ENCODE measurements around the gene CDH22.
A peak's percentile ranks its signal among the peaks of the same experiment; 100 is the strongest.

CDH22 gene, protein sequence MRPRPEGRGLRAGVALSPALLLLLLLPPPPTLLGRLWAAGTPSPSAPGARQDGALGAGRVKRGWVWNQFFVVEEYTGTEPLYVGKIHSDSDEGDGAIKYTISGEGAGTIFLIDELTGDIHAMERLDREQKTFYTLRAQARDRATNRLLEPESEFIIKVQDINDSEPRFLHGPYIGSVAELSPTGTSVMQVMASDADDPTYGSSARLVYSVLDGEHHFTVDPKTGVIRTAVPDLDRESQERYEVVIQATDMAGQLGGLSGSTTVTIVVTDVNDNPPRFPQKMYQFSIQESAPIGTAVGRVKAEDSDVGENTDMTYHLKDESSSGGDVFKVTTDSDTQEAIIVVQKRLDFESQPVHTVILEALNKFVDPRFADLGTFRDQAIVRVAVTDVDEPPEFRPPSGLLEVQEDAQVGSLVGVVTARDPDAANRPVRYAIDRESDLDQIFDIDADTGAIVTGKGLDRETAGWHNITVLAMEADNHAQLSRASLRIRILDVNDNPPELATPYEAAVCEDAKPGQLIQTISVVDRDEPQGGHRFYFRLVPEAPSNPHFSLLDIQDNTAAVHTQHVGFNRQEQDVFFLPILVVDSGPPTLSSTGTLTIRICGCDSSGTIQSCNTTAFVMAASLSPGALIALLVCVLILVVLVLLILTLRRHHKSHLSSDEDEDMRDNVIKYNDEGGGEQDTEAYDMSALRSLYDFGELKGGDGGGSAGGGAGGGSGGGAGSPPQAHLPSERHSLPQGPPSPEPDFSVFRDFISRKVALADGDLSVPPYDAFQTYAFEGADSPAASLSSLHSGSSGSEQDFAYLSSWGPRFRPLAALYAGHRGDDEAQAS

DNA sequence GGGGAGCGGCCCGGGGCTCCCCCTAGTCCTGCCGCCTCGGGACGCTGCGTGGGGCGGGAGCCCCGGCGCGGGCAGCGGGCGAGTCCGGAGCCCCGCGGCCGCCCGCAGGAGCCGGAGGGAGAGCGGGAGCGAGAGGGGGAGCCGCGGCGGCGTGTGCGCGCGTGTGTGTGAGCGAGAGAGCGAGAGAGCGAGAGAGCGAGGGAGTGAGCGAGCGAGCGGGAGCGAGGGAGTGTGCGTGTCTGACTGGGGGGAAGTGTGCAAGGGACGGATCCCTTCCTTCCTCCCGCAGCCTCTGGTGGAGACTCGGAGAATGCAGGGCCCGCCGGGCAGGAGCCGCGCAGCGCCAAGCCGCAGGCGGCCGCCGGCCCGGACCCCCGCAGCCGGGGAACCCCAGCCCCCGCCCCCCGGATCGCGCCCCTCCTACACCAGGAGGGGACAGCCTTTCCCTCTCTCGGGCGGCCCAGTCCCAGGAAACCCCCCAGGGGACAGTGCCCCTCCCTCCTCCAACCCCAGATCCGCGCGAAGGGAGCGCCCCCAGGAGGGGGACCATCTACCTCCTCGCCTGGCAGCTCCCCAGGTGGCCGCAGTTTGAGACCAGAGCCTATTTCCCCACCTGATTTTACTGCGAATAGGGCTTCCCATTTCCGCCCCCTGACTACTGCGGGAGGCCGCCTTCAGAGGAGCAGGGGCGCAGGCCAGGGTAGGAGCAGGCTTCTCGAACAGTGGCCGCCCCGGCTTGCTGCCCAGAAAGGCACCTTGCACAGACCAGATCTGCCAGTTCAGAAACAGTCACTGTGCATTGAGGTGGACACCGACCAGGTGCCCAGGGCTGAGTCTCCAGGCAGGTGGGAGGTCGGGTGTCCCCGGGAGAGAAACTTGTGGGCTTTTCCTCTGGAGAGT, at the start of gene CDH22:
TSS of gene CDH22 (minus strand) at position 241 of the 900 bp plus-strand sequence. CDS start 57,204 bp downstream, outside the sequence.
- no peak within 1 kb of the TSS for H3K27ac Mint-ChIP-seq
- H3K4me1 Mint-ChIP-seq (ENCODE audit: low read depth) = peaks cover 9% of the 10 kb centered on the region
- no peak for DNase-seq (ENCODE audit: low spot score)

DNA sequence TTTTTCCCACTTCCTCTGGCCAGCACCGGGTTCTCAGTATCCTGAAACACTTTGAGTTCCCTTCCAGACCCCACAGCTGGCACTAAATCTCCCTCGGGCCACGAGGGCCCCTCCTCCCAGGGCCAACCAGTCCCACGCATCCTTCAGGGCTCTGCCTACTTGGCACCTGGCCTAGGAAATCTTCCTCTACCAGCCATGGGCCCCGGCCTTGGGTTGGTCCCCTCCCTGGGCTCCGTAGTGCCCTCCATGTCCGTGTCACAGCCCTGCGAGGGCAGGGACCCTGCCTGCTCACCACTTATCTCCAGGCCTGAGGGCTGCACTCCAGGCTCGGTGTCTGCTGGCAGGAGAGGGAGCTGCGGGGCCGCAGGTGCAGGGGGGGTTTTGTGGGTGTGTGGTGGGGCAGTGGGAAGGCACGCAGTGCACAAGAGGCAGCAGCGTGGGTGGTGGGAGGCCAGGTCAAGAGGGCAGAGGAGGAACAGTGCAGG, 48.8 kb upstream of the CDH22 start:
- peak overlapping the region; percentile 20 for H3K27ac Mint-ChIP-seq
- H3K27me3 Mint-ChIP-seq (ENCODE audit: low read depth) = no peaks in the 10 kb centered on the region
- no peak overlapping the region for H3K4me3 Mint-ChIP-seq
- no peaks in the 10 kb centered on the region for H3K9me3 Mint-ChIP-seq
- H3K36me3 Mint-ChIP-seq (ENCODE audit: low read depth) = peaks cover 18% of the 10 kb centered on the region
- DNase-seq (ENCODE audit: low spot score) = no peak
- H3K4me1 Mint-ChIP-seq (ENCODE audit: low read depth) = peaks cover 17% of the 10 kb centered on the region

More for the DNA sequence above, at the start of gene CDH22:
- peak within 1 kb of the TSS; percentile 46 for H3K4me3 Mint-ChIP-seq
- H3K27me3 Mint-ChIP-seq (ENCODE audit: low read depth) = peaks cover 75% of the 10 kb centered on the region
- no peaks in the 10 kb centered on the region for H3K9me3 Mint-ChIP-seq
- no peaks in the 10 kb centered on the region for H3K36me3 Mint-ChIP-seq (ENCODE audit: low read depth)

DNA sequence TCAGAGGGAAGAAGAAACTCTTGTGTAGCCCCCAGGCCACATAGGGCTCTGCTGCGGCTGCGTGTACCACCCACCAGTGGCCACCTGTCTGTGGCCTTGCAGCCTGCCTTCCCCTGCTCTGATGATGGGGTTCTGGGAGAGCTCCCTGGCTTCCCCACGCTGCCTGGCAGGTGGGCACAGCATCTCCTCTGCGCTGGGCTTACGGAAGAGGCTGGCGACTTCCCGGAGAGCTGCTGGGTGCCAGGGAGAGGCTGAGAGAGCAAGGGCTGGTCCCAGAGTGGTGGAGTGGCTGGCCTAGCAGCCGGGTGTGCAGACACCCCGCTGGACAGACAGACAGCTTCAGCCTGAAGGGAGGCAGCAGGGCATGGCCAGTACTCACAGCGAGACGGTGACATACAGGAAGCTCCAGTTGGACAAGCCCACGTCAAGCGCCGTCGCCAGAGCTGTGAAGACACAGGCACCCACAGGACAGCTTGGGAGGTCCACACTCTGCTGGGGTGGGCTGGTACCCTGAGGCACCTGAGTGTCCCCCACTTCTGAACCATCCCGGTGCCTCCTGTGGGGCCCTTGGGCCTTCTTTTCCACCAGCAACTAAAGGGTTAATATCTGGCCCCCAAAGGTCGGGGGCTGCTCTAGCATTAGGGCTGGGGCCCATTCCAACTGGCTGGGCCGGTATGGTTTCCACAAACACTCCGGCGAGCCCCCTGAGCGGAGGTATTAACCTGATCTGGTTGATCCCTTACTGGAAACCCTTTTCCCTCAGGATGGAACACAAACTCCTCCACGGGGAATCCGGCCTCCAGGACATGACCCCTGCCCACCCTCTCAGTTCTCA, 48.1 kb upstream of the CDH22 start:
- Mint-ChIP-seq H3K27ac (no peak overlapping the region), H3K27me3 (ENCODE audit: low read depth) (no peaks in the 10 kb centered on the region), H3K9me3 (no peaks in the 10 kb centered on the region), H3K4me1 (ENCODE audit: low read depth) (peaks cover 11% of the 10 kb centered on the region), H3K36me3 (ENCODE audit: low read depth) (peaks cover 14% of the 10 kb centered on the region), H3K4me3 (no peak overlapping the region)
- DNase-seq (ENCODE audit: low spot score) = no peak

DNA sequence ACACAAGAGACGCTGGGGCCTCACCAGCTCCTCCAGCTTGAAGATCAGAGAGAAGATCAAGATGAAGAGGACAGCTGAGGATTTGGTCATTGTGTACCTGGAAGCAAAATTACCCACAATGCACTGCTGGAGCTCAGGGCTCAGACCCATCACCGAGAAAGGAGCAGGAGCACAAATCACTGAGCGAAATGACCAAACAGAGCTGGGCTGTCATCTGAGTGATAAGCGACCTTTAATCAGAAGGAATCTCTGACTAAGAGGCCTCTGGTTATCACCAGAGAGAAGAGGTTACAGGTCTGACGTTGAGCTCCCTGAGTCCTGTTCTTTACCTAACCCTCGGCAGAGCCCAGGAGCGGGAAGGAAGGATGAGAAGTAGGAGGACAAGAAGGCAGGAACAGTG, 47.5 kb upstream of the CDH22 start:
- H3K27ac Mint-ChIP-seq = no peak overlapping the region
- H3K4me3 Mint-ChIP-seq = no peak overlapping the region
- no peaks in the 10 kb centered on the region for H3K9me3 Mint-ChIP-seq
- no peak for DNase-seq (ENCODE audit: low spot score)
- H3K27me3 Mint-ChIP-seq (ENCODE audit: low read depth) = no peaks in the 10 kb centered on the region
- peaks cover 5% of the 10 kb centered on the region for H3K4me1 Mint-ChIP-seq (ENCODE audit: low read depth)
- peaks cover 10% of the 10 kb centered on the region for H3K36me3 Mint-ChIP-seq (ENCODE audit: low read depth)

DNA sequence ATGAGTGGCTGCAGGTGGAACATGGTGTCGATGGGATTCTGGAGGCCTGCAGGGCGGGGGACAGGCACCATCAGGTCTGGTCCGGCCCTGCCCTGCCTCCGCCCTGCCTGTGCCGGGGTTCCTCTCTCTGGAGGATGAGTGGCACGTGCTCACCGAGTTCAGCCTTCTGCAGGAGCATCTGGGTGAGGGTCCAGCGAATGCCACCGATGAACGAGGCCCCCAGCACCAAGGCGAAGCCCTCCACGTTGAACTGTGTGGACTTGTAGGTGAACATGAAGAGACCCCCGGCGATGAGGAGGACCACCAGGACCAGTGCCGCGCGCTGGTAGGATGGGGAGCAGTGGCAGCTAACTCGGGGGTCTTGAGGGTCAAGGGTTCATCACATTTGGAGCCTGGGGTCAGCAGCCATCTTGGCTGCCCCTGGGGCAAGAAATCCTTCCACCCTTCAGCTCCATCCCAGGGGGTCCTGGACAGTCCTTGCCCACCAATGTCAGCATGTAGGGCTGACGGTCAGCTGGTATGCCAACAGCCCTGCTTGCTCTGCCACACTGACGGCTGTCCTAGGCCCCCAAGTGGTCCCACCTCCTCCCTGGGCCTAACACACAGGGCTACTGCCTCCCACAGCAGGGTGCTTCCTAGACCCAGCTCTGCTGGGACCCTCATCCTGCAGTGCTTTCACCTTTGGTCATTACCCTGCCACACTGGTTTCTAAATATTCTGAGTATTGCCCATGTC, 46.8 kb upstream of the CDH22 start:
- DNase-seq (ENCODE audit: low spot score) = no peak
- Mint-ChIP-seq H3K36me3 (ENCODE audit: low read depth) (peaks cover 14% of the 10 kb centered on the region), H3K27ac (no peak overlapping the region), H3K4me3 (no peak overlapping the region), H3K27me3 (ENCODE audit: low read depth) (no peaks in the 10 kb centered on the region), H3K4me1 (ENCODE audit: low read depth) (peaks cover 8% of the 10 kb centered on the region), H3K9me3 (no peaks in the 10 kb centered on the region)

DNA sequence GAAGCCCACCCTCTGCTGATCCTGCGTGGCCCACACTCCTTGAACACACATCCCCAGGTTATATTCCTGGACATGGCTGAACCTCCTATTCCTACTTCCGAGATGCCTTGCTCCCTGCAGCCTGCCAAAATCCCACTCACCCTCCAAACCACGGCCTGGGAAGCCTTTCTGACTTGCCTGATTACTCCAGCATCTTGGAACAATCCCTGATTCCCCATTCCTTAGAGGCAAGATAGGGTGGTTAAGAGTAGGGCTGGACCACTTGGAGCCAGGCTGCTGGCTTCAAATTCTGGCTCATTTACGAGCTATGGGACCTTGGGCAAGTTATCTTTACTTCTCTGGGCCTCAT, 45.9 kb upstream of the CDH22 start:
- Mint-ChIP-seq H3K27ac (no peak overlapping the region), H3K27me3 (ENCODE audit: low read depth) (no peaks in the 10 kb centered on the region), H3K36me3 (ENCODE audit: low read depth) (peaks cover 12% of the 10 kb centered on the region), H3K9me3 (no peaks in the 10 kb centered on the region), H3K4me3 (no peak overlapping the region), H3K4me1 (ENCODE audit: low read depth) (peaks cover 4% of the 10 kb centered on the region)
- DNase-seq (ENCODE audit: low spot score) = no peak

DNA sequence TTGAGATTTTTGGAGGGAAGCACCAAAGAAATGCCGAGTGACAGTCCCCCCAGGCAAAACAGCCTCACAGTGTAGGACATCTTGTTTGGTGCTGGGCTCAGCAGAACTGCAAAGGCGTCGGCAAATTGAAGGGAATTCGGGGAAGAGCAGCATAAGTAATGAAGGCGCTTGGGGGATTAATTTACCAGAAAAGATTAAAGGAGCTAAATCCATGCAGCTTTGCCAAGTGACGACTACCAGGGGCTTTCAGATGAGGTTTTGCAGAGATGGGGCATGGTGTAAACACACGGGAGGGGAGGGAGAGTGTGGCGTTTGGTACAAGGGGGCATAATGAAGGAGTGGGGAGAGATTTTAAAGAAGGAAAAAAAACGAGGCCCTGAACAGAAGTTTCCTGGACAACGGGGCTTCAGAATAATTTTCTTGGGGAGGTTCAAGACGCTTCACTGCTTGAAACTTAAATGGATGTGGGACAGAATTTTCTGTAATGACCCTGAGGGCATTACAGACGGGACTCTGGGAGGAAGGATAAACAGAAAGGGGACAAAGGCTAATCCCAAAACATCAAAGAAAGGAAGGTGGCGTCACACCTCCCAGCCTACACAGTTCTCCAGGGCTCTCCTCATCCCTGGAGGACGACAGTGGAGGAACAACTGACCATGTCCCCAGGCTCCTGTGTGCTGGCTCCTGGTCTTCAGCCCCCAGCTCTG, 45.4 kb upstream of the CDH22 start:
- peaks cover 10% of the 10 kb centered on the region for H3K36me3 Mint-ChIP-seq (ENCODE audit: low read depth)
- no peaks in the 10 kb centered on the region for H3K9me3 Mint-ChIP-seq
- H3K27me3 Mint-ChIP-seq (ENCODE audit: low read depth) = no peaks in the 10 kb centered on the region
- no peak overlapping the region for H3K4me3 Mint-ChIP-seq
- no peak overlapping the region for H3K27ac Mint-ChIP-seq
- no peak for DNase-seq (ENCODE audit: low spot score)
- H3K4me1 Mint-ChIP-seq (ENCODE audit: low read depth) = peaks cover 4% of the 10 kb centered on the region

DNA sequence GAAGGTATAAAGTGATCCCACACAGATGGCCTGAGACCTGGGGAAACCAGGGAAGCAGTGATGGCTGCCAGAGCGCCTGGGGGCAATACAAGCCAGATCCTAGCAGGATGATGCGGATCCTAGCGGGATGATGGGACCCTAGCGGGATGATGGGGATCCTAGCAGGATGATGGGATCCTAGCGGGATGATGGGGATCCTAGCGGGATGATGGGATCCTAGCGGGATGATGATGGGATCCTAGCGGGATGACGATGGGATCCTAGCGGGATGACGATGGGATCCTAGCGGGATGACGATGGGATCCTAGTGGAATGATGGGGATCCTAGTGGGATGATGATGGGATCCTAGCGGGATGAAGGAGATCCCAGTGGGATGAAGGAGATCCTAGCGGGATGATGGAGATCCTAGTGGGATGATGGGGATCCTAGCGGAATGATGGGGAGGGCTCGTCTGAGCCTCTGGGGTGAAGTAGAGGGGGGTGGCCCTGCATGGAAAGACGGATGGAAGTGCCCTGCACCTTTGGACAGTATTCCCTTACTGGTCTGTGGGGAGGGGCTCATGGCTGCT, 44.2 kb upstream of the CDH22 start:
- Mint-ChIP-seq H3K27me3 (ENCODE audit: low read depth) (no peaks in the 10 kb centered on the region), H3K4me1 (ENCODE audit: low read depth) (peaks cover 4% of the 10 kb centered on the region), H3K27ac (no peak overlapping the region), H3K36me3 (ENCODE audit: low read depth) (peaks cover 9% of the 10 kb centered on the region), H3K9me3 (no peaks in the 10 kb centered on the region), H3K4me3 (no peak overlapping the region)
- no peak for DNase-seq (ENCODE audit: low spot score)

DNA sequence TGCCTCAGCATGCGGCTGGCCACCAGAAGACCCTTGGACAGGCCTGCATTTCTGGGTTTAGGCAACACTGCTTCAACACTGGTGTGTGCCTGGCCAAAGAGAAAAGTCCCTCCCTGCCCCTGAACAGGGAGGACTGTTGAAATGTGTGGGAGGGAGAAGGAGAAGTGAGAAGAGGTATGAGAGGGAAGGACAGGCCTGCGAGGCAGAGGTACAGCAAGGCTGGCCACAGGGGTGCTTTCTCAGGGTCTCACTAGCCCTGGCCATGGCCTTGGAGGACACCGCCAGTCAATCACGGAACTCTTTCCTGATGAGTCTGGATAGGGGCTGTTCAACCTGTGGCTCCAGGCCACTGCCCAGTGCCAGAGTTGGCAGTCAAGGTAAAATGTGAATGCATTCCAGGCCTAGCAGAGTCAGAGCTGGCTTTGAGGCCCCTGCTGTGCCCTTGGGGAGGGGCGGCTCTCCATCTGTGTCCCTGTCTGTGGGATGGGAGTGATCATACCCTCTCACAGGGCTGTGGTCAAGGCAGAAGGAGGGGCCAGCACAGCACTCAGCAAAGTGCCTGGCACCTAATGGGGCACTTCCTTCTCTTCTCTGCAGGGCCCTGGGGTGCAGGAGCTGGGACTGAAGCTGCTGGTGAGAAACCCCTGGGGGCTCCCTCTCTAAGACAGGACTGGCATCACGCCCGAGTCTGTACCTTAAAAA, 43.2 kb upstream of the CDH22 start:
- H3K36me3 Mint-ChIP-seq (ENCODE audit: low read depth) = peaks cover 10% of the 10 kb centered on the region
- DNase-seq (ENCODE audit: low spot score) = no peak
- no peaks in the 10 kb centered on the region for H3K9me3 Mint-ChIP-seq
- no peaks in the 10 kb centered on the region for H3K27me3 Mint-ChIP-seq (ENCODE audit: low read depth)
- H3K4me1 Mint-ChIP-seq (ENCODE audit: low read depth) = peaks cover 4% of the 10 kb centered on the region
- no peak overlapping the region for H3K4me3 Mint-ChIP-seq
- H3K27ac Mint-ChIP-seq = peak overlapping the region; percentile 64

DNA sequence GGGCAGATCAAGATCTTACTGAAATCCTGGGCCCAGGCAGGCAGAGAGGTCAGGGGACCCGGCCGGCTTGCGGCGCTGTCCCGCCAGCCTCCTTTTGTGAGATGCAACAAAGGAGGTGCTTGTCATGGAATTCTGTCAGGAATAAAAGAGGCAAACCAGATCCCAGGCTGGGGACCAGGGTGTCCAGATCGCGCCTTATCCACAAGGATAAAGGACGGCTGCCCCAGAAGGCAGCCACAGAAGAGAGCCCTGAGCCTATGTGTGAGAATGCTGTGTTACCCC, 42.6 kb upstream of the CDH22 start:
- H3K27ac Mint-ChIP-seq = peak overlapping the region; percentile 64
- no peaks in the 10 kb centered on the region for H3K9me3 Mint-ChIP-seq
- H3K36me3 Mint-ChIP-seq (ENCODE audit: low read depth) = peaks cover 10% of the 10 kb centered on the region
- no peak overlapping the region for H3K4me3 Mint-ChIP-seq
- no peaks in the 10 kb centered on the region for H3K27me3 Mint-ChIP-seq (ENCODE audit: low read depth)
- no peak for DNase-seq (ENCODE audit: low spot score)
- H3K4me1 Mint-ChIP-seq (ENCODE audit: low read depth) = peaks cover 4% of the 10 kb centered on the region

DNA sequence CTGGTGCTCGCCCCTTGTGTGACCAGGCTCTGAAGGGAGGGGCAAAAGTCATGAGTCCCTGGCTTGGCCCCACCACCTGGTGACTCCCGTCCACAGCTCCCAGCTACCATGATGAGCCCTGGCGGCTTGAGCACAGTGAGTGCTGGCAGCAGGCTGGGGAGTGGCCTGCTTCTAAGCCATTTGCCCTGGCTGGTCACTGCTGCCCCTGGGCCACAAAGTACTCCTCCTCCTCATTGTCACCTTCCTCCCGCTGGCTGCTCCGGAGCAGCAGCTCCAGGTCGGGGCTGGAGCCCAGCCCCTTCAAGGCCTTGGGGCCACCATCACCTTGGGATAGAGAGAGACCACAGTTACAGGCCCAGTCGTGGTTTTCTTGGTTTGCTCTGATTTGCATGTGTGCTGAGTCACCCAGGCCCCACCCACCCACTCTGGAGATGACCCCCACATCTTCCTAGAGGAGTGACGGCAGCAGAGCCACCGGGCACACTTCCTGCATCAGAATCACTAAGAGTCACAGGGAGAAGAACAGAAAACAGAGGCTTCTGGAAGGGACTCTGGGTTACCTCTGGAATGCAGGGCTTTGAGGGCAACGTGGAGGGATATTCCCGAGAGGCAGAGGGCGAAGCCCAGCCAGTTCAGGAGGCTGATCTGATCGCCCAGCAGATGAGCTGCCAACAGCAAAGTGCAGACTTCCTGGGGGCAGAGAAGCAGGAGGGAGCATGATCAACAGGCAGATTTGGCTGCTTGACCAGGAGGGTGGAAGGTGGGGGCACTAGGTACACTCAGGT, 42.1 kb upstream of the CDH22 start:
- Mint-ChIP-seq H3K4me3 (no peak overlapping the region), H3K4me1 (ENCODE audit: low read depth) (peaks cover 4% of the 10 kb centered on the region), H3K27me3 (ENCODE audit: low read depth) (no peaks in the 10 kb centered on the region), H3K36me3 (ENCODE audit: low read depth) (peaks cover 10% of the 10 kb centered on the region), H3K9me3 (no peaks in the 10 kb centered on the region), H3K27ac (no peak overlapping the region)
- DNase-seq (ENCODE audit: low spot score) = no peak
